Hematopoietic multipotent progenitor cell treated with erythropoietin and hydrocortisone succinate and interleukin-3 and kit ligand, for 8 days (in vitro differentiated cells): ENCODE results near the gene ST6GALNAC3.

Experiments
- DNase-seq: peaks from one replicate; pipeline ENCODE4 v3.0.0-alpha.2; 2015

Gene ST6GALNAC3

GRCh38 chr1:76146184-76146583 is 71.6 kb downstream of the ST6GALNAC3 start:
- DNase-seq = no peak

DNA sequence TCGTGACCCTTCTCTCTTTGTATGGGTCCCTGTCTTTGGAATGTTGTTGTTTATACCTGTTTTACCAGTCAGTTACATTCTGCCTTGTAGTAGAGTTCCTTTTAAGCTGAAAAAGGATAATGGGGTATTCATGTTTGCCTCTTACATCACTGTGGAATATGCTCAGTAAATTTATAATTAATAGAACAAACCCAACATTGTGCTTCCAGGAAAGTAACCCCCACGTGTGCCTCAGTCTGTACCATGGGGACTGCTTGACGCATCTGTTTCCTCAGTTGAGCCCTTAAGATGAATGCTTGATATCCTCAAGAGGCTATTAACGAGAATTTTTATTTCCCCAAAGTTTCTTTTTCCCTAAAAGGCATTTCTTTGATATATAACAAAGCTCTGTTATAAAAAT is 73.4 kb downstream of the ST6GALNAC3 start:
- DNase-seq = no peak

- no peak for DNase-seq
Measured at GRCh38 chr1:76148460-76148859, 73.9 kb downstream of the ST6GALNAC3 start.

DNA sequence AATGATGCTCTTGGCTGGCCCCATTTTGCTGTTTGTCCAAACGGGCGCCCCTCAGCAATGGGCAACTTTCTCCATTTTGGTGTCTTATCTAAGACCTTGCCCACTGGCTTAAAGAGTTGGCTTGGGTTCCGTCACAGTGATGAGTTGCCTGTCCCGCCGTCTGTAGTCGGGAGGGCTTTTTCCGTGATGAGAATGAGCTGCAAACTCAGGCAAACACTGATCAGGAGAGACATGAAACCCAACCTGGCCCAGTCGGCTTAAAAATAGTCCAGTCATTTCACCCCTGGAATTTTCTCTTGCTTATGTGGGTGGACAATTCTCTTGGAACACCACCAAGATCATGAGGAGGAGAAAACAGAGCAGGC is 79.3 kb downstream of the ST6GALNAC3 start:
- DNase-seq = no peak

GRCh38 chr1:76154206-76154956 is 79.8 kb downstream of the ST6GALNAC3 start:
- DNase-seq = peak; percentile 81

GRCh38 chr1:76156987-76157386 is 82.4 kb downstream of the ST6GALNAC3 start:
- no peak for DNase-seq

DNA sequence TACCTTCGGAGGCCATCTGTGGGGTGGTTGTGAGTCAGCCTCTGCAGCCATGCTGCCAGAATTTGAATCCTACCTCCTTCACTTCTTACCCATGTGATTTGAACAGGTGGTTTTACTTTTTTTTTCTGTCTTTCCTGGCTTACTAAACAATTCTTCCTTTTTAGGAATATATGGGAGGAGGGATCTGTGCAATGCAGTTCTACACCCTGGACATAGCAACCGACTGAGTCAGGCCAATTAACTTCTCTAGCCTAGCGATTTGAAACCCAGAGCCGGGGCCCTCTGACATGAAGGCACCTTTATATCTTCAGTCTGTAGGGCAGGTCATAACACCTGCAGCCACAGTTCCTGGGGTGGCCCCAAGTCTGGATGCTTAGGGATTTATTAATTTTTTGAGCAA is 83.6 kb downstream of the ST6GALNAC3 start:
- no peak for DNase-seq

DNA sequence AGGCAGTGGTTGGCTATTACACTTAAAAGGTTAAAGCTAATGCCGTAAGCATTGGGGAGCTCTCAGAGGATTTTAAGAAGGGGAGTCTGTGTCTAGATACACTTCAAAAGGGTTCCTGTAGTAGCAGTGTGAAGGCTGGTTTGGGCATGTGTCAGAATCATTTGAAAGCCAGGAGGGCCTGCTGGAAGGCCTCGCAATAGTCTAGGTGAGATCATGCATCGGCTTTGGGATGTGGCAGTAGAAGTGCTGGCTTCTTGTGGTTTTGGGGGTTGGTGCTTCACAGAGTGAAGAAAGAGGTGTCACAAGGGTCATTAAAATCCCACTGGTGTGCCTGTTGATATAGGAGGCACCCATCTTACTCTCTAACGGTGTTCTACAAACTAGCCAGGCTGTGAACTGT is 85.7 kb downstream of the ST6GALNAC3 start:
- no peak for DNase-seq

GRCh38 chr1:76161451-76161850 is 86.9 kb downstream of the ST6GALNAC3 start:
- DNase-seq = no peak

GRCh38 chr1:76162254-76162653 is 87.7 kb downstream of the ST6GALNAC3 start:
- no peak for DNase-seq

- DNase-seq = no peak
Measured at GRCh38 chr1:76164165-76164564, 89.6 kb downstream of the ST6GALNAC3 start.

- DNase-seq = no peak
Measured at GRCh38 chr1:76170084-76170483, 95.5 kb downstream of the ST6GALNAC3 start.

DNA sequence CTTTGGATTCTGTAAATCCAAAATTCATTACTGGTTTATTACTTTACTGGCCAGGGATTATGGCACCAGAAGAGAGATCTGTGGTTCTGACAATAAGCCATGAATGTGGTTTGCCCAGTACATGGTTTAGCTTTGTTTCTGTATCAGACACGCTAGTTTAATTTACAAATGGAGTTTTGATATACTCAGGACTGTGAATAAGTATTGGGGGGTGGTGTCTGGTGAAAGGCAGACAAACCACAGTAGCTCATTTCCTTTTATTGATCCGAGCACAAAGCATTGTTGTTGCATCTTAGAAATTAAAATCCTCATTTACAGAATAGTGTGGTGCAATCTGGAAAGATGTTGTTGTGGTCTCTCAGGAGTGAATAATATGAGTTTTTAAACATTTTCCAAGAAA is 96.0 kb downstream of the ST6GALNAC3 start:
- no peak for DNase-seq

GRCh38 chr1:76176000-76176399 is 101.5 kb downstream of the ST6GALNAC3 start:
- no peak for DNase-seq

- no peak for DNase-seq
Measured at GRCh38 chr1:76177615-76178014, 103.1 kb downstream of the ST6GALNAC3 start.

DNA sequence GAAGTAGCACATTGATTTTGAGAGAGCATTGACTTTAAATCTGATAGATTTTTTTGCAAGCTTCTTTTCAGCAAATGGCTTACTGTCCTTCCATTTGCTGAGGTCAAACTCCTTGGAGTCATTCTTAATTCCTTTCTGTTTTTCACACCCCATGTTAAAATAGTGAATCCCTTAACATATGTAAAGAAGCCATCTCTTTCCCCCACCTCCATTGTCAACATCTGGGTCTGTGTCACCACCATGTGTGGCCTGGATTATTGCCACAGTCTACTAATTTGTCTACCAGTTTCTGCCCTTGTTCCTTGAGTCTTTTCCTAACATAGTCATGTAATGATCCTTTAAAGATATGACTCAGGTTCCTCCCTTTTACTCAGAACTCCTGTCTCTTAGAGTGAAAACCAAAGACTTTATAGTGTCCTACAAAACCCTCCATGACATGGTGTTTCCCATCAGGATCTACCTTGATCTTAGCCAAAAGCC is 104.7 kb downstream of the ST6GALNAC3 start:
- no peak for DNase-seq

DNA sequence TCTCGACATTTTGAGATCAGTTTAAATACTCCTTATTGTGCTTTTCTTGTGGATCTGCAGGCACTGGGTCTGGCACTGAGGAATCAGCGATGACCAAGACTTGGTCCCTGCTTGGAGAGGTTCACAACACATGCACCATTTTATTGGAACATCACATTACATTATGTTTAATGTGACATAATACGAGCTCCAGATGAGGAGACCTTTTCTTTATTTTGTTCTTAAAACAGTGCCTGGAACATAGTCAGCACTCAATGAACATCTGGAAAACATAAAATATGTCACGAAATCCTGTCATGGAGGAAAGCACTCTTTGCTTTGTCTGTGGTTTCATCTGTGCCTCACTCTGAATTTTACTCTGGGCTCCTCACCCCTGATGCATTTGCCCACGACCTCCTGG is 110.7 kb downstream of the ST6GALNAC3 start:
- DNase-seq = no peak

GRCh38 chr1:76186554-76187170 is 112.1 kb downstream of the ST6GALNAC3 start:
- no peak for DNase-seq

- no peak for DNase-seq
Measured at GRCh38 chr1:76187436-76187835, 112.9 kb downstream of the ST6GALNAC3 start.

GRCh38 chr1:76189310-76189709 is 114.8 kb downstream of the ST6GALNAC3 start:
- DNase-seq = no peak

GRCh38 chr1:76190749-76191424 is 116.3 kb downstream of the ST6GALNAC3 start:
- no peak for DNase-seq

DNA sequence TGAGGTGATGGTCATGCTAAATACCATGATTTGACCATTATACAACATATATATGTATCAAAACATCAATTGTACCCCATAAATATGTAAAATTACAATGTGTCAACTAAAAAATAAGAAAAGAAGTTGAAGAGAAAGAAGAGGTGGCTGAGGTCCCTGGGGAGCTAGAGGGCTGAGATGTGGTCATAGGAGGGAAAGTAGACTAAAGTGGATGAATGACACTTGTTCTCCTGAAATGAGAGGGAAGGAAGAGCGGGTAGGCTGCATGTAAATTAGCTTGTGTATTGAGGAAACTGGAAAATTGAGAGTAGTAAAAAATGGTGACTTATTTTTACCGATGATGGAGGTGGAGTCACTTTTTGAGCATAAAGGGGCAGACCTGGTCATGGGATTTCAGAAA is 117.0 kb downstream of the ST6GALNAC3 start:
- no peak for DNase-seq

DNA sequence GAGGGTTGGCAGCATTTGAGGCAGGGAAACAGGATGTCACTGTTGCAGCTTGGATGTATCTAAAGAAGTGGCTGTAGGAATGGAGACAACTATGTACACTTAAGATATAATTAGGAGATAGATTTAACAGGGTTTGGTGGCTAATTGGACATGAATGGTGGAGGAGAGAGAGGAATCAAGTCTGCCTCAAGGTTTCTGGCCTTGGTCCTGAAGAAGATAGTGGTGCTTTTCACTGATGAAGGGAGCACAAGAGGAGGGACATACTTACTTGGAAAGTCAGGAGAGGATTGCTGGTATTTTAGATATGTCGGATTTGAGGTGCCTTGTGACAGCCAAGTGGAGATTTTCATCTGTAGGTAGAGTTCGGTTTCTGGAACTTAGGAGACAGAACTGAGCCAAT is 123.9 kb downstream of the ST6GALNAC3 start:
- DNase-seq = no peak

GRCh38 chr1:76202670-76203069 is 128.1 kb downstream of the ST6GALNAC3 start:
- no peak for DNase-seq
